Measurements from ENCODE around the gene GATAD2A.
"Not testable (repeated sequence)": the region's sequence is repeated elsewhere in the genome, so short reads cannot be mapped to it uniquely, and the experiment has no call there.

Gene GATAD2A

GRCh38 chr19:19388568-19389555, 16.6 kb upstream of the GATAD2A start:
- no peak for DNase-seq

- not testable (repeated sequence) for DNase-seq
These were observed 15.8 kb upstream of the GATAD2A start for GRCh38 chr19:19389683-19390082.

GRCh38 chr19:19394333-19394732, 11.1 kb upstream of the GATAD2A start:
- DNase-seq, result not testable (repeated sequence)

- no peak for DNase-seq
These were observed 5.6 kb upstream of the GATAD2A start for GRCh38 chr19:19399733-19400433.

- no peak for DNase-seq
These were observed 2.7 kb upstream of the GATAD2A start for GRCh38 chr19:19402656-19403372.

GRCh38 chr19:19403373-19403901, 2.0 kb upstream of the GATAD2A start:
- no peak for DNase-seq

- no peak for DNase-seq
These were observed 749 bp downstream of the GATAD2A start for GRCh38 chr19:19405971-19406877.

GRCh38 chr19:19406878-19407632, 1.6 kb downstream of the GATAD2A start:
- DNase-seq, result no peak

GRCh38 chr19:19407633-19407930, 2.1 kb downstream of the GATAD2A start:
- no peak for DNase-seq

- DNase-seq, result no peak
These were observed 3.7 kb downstream of the GATAD2A start for GRCh38 chr19:19409205-19409604.

- no peak for DNase-seq
These were observed 4.2 kb downstream of the GATAD2A start for GRCh38 chr19:19409631-19410030.

- DNase-seq, result no peak
These were observed 5.4 kb downstream of the GATAD2A start for GRCh38 chr19:19410553-19411550.

GRCh38 chr19:19416280-19416679, 10.8 kb downstream of the GATAD2A start:
- no peak for DNase-seq

GRCh38 chr19:19417046-19417445, 11.6 kb downstream of the GATAD2A start:
- DNase-seq, result no peak

- no peak for DNase-seq
These were observed 12.3 kb downstream of the GATAD2A start for GRCh38 chr19:19417628-19418245.

- no peak for DNase-seq
These were observed 13.2 kb downstream of the GATAD2A start for GRCh38 chr19:19418555-19419260.

- DNase-seq, result no peak
These were observed 15.3 kb downstream of the GATAD2A start for GRCh38 chr19:19420570-19421298.

- no peak for DNase-seq
These were observed 15.8 kb downstream of the GATAD2A start for GRCh38 chr19:19421299-19421696.
